GM21619 (cell line): ENCODE data around the gene ALG6.
"Not testable (repeated sequence)": the region's sequence is repeated elsewhere in the genome, so short reads cannot be mapped to it uniquely, and the experiment has no call there.

Experiments
- ATAC-seq: cut with Tn5 transposase; IDR thresholded peaks from one replicate; pipeline ENCODE4 v1.9.1; 2021; ENCODE audit not compliant: unreplicated experiment

The ALG6 gene

DNA sequence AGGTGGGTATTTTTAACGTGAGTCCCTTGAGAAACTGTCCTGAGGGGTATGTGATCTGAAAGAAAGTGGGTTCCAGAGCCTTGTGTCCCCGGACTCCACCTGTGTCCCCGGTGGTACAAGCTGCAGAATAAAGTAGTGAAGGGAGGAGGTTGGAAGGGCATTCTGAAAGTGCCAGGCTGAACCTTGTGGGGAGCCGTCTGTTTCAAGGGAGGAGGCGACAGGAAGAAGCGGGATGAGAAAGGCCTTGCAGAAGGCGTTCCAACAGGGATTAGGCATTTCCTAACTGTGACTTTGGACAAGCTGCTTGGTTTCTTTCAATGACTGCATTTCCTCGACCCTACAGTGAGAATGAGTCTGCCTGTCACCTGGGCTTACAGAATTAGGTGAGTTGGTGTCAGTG lies 39.3 kb upstream of the ALG6 start:
- ATAC-seq, result no peak

DNA sequence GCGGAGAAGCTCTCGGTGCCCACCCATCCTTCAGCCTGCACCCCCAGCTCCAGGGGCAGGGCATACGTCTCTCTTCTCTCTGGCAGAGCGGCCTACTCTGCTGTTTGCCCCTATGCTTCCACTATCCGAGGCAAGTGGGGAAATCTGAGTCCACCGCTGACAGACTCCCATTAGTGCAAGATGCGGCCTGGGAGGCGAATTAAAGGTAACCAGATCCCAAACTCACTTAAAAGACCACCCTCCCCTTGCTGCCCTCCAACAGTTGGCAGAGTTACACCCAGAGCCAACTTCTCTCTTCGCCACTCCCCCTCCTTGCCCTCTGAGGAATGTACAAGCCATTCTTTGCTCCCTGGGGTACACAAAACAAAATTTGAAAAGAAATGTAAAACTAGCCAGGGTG lies 38.6 kb upstream of the ALG6 start:
- no peak for ATAC-seq

DNA sequence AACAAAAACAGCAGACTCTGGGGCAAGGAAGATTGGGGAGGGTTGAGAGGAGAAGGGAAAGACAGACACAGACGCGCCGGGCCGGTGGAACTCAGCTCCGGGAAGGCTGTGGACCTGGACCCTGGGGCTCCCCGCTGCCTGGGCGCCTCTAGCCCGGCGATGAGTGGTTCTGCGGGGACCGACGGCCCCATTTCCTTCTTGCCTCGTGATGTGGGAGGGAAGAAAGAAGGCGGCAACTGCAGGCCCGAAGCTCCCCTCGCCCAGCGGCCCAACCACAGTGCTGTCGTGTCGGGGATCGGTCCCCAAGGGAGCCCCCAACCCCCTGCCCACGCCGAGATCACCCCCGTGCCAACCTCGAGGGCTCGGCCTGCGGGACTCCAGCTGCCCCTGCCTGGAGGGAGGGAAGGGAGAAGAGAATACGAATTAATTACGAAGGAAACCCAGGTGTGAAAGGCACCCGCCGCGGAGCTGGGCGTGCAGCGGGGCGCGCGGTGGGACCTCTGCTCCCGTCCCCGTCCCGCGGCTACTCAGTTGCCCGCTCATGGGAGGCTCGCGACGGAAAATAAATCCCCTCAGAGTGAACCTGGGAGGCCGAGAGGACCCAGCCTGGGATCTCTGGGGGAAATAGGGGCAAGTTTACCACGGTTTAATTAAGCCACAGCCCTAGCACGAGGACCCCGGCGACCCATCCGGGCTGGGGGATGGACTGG lies 37.7 kb upstream of the ALG6 start:
- ATAC-seq, result no peak

DNA sequence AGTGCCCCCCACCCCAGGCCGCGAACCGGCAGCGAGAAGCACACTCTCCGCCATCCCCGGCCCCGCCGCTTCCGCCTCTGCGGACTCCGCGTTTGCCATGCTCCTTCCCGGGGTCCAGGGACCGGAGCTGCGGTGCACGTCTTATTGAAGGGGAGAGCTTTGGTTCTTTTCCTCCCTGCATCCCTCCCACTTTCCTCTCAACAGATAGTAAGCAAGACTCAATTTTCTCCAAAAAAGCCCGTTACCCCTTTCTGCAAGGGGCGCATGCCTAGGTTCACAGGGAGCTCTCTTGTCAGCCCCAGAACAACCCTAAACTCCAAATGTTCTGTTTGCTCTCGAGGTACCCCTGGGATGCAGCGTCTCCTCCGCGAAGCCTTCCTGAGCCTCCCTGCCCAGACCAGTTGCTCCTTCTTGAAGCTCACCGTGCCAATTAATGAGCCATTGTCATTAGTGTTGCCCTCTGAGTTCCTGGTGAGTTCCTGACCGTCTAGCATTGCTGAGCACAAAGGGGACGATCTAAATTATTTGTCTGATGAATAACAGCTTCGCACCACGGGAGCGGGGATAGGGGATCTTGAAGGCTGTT lies 37.0 kb upstream of the ALG6 start:
- ATAC-seq, result no peak

DNA sequence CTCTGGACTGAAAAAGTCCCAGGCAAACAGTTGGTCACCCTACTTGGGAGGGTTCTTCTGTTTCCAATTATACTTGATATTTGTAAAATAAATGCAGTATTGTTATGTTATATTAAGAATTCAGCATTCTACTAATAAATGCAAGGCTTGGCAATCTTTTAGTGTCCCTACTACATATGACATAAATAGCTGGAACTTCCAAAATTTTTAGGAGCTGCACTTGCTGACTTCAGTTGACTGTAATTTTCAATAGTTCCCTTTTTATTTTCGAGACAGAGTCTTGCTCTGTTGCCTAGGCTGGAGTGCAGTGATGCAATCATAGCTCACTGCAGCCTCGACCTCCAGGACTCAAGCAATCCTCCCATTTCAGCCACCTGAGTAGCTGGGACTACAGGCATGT lies 25.0 kb upstream of the ALG6 start:
- no peak for ATAC-seq

DNA sequence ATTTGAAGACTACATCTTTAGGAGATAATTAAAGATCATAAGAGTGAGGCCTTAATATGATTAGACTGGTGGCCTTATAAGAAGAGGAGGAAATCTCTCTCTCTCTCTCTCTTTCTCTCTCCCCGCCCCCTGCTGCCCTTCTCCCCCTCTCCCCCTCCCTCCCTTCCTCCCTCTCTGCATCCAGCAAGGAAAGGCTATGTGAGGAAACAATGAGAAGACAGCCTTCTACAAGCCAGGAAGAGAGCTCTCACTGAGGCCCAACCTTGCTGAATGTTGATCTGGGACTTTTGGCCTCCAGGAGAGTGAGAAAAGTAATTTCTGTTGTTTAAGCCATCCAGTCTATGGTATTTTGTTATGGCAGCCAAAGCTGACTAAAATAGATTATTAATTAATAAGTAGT lies 23.5 kb upstream of the ALG6 start:
- no peak for ATAC-seq

DNA sequence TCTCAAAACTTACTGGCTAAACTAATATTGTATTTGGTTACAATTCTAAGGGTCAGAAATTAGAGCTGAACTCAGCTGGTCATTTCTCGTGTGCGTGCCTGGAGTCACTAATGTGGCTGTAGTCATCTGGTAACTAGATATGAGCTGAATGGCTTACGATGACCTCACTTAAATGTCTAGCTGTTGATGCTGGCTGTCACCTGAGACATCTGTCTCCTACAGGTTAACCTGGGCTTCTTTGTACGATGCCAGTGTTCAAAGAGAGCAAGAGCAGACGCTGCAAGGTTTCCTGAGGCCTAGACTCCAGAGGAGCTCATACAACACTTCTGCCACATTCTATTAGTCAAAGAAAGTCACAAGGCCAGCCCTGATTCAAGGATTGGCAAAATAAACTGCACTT lies 17.1 kb upstream of the ALG6 start:
- no peak for ATAC-seq

DNA sequence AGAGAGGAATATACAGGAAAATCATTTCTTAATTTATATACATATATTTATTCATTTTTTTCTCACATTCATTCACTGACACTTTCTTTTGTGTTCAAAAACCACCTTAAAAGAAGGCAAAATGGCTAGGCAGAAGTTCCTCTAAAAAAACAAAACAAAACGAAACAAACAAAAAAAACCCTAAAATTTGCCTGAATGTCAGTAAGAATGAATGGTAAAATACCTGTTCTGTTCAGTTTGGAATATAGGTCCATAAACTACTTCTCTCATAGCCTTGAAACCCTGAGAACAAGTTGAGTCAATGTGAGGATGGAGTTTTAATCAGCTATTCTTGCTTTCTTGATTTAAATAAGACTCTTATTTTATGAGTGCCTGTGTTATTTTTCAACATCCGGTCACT lies 14.7 kb upstream of the ALG6 start:
- ATAC-seq, result no peak

DNA sequence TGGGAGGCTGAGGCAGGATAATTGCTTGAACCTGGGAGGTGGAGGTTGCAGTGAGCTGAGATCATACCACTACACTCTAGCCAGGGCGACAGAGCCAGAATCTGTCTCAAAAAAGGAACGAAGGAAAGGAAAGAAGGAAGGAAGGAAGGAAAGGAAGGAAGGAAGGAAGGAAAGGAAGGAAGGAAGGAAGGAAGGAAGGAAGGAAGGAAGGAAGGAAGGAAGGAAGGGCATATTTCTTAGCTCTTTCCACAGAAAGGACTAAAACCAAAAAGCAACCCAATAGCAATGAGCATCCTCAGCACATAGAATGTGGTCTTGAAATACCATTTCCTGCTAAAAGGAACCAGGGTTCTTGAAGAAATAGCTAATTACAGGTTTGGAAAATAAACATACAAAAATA lies 11.2 kb upstream of the ALG6 start:
- ATAC-seq, result not testable (repeated sequence)

DNA sequence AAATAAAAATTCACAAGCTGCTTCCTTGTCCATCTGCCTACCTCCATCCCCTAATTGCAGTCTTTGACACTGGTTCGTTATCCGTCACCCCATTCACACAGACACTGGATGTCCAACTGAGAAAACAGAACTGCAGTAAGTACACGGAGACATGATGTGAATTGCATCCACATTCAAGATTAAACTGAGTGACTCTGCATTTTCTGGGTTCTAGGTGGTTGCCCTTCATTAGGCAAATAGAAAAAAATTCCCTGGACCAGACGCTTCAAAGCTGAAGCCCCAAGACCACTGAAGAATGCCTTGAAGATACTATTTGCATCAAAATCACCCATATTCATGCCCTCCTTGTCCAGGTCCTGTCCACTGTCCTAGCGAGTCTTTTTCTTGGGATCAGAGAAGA lies 7.9 kb upstream of the ALG6 start:
- ATAC-seq, result no peak

DNA sequence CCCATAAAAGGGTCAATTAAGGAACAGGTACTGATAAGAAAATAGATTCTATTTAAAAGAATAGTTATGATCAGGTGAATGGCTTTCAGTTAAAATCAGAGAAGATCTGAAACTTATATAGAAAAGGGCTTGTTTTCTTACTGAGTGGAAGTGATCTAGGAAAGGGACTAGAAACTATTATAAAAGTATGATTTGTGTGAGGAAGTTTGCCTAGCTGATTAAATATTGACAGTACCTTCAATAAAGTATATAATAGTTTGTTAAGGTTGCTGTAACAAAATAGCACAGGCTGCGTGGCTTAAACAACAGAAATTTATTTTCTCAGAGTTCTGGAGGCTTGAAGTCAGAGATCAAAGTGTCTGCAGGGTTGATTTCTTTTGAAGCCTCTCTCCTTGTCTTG lies 5.4 kb upstream of the ALG6 start:
- no peak for ATAC-seq

DNA sequence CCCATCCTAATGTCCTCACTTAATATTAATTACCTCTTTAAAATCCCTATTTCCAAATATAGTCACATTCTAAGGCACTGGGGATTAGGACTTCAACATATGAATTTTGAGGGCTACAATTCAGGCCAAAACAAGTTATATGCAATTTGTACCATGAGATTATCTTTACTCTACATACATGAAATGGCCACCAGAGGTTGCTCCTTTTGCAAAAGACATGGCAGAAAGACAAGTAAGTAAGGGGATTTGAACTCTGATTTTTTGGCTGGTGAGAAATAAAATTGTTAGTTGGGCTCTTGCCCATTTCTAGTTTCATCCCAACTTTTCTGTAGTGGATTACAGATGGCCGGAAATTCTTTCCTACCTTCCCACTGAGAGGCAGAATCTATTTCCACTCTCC lies 4.8 kb upstream of the ALG6 start:
- ATAC-seq, result no peak

DNA sequence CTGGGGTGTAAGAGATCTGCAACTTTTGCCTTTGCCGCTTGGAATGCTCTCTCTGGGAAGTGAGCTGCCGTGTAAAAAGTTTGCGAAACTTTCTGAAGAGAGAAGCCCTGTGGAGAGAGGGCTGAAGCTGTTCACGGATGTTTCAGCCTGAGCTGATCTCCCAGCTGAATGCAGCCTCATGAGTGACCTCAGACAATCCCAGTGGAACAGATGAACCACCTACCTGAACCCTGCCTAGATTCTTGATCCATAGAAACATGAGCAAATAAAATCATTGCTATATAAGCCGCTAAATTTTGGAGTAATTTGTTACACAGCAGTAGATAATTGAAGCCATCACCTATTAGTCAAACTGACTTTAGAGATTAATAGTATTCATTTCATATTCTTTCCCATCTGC lies 4.4 kb upstream of the ALG6 start:
- ATAC-seq, result no peak

DNA sequence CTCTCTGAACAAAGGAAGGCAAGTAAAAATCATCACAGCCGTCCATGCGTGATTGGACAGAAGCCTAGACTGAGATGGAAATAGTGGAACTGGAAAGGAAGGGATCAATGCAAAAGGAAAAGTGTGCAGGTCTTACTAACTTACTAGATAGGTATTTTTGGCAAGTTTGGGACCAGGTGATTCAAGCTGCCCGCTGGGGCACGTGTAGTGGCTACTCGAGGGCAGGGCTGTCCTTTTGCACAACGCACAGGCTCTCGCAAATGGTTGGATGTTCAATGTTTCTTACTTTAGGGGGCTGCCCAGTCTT lies 566 bp upstream of the ALG6 start:
- no peak for ATAC-seq

DNA sequence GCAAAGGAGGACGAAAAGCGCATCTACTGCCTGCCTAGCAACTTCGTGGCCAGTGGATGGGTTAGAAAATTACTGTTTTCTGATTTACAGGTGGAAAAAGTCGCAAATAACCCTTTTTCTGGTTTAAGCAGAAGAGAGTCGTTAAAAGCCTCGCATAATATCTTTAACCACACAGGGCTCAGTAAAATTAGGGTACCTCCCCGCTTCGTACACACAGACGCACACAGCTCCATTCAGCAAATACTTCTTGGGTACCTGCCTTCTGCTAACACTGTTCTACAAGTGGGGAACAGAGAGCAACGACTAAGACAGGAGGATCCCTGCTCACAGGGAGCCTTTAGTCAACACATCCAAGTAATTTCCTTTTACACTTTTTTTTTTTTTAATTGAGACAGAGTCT lies 704 bp downstream of the ALG6 start:
- ATAC-seq, result no peak

DNA sequence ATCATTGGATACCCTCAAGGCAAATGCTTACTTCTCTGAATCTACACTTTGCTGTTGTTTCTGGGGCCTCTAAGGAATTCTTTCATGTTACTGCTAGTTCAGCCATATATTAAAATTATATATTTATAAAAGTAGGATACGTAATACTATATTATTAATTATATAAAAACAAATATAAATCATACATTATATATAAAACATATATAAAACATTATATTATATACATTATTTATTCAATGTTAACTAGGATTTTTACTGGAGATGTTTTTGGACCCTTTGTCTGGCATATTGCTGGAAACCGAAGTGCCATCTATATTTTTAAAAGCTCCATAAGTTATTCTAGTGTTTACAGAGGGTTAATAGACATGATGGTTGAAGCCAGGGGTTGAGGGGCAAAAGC lies 12.2 kb downstream of the ALG6 start:
- ATAC-seq, result no peak

DNA sequence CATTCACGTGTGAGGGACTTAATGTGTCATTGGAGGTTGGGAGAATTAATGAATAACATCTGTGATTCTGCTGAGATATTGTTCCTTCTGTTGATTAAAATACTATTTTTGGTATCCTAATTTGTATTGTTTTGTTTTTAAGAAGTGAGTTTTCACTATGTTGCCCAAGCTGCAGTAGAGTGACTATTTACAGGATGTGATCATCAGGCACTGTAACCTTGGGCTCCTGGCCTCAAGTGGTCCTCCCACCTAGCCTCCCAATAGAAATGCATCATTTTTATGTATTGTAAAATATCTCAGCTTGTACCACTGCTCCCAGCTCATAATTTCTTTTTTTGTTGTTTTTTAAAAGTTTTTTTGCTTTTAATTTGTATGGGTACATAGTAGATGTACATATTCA lies 14.3 kb downstream of the ALG6 start:
- no peak for ATAC-seq

DNA sequence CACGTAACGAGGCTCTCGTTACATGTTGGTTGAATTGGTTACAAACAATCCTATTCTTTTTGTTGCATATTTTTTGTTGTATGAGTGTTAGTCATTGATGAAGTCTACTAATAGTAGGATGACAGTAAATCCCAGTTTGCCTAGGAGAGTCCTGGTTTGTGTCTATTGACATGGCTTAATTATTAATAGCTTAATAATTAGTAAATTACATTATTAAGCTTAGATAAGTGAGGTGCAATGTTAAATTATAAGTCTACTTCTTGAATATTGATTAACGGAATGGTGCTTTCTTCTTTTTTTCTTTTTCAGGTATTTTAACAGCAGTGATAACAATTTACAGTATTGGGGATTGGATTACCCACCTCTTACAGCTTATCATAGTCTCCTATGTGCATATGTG lies 34.5 kb downstream of the ALG6 start:
- ATAC-seq, result no peak

DNA sequence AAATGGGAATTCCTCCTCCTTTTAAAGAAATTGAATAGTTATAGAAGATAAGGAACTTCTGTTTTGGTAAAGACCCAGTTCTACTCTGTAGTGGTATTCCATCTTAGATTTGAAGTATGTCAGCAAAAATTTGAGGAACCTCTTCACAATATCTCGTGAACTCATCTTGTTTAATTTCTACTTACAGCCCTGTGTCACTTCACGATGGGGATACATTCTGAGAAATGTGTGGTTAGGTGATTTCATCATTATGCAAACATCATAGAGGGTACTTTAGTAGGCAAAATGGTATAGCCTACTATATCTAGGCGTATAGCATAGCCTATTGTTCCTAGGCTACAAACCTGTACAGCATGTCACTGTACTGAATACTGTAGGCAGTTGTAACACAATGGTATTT lies 36.0 kb downstream of the ALG6 start:
- no peak for ATAC-seq

DNA sequence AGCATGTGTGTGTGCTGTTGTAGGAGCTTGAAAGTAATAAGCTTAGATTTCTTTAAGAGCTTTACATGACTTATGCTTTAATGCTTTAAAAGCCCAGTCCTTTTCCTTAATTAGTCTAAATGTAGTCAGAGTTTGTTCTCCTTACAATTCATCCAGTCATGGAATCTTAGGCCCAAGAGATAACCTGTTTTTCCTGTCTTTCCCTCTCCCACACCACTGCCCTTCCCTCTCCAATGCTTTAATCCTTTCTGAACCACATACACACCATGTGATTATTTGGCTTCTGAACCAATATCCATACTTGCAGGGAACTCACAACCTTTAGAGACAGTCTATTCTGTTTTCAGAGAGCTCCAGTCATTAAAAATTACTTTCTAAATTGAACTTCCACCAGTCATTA lies 37.6 kb downstream of the ALG6 start:
- no peak for ATAC-seq

DNA sequence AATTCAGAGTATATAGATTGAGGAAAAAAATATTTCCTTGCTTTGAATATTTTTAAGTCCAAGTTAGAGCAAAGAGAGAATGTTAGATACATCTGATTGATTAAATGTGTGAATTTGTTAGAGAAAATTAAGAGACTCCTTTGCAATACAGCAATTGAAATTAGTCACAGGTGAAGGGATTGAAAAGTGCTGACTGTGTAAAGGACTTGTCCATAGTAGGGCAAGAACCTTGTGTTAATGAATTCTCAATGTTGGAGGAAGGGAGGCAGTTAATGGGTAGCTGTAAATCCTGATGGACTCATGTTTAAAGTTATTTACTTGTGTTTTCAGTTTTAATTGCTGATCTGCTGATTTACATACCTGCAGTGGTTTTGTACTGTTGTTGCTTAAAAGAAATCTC lies 38.6 kb downstream of the ALG6 start:
- ATAC-seq, result no peak

DNA sequence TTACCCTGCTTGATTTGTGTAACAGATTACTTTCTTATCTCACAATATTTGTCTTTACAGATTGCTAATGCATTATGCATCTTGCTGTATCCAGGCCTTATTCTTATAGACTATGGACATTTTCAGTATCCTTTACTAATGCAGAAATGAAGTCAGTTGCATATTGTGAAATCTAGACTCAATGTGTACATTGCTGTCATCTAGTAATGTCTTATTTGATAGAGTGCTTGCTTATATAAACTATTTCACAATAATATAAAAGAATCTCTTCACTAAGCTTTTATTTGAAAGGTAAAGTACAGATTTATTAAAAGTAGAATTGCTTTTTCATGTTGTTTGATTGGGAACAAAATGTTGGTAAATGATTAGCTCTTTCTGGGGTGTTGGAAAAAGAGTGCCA lies 39.6 kb downstream of the ALG6 start:
- no peak for ATAC-seq

DNA sequence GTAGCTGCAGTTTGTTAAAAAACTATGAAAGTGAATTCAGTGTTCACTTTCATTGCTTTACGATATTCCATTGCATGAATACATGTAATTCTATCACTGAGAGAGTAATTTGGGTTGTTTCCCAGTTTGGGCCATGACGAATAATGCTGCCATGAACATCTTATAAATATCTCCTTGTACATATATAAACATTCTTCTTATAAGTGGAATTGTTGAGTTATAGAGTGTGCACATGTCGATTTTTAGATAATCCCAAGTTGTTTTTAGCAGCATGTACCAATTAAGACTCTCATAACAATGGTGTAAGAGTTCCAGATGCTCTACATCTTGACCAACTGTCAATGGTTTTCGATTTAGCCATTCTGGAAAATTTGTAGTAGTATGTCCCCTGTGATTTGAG lies 40.9 kb downstream of the ALG6 start:
- ATAC-seq, result no peak

DNA sequence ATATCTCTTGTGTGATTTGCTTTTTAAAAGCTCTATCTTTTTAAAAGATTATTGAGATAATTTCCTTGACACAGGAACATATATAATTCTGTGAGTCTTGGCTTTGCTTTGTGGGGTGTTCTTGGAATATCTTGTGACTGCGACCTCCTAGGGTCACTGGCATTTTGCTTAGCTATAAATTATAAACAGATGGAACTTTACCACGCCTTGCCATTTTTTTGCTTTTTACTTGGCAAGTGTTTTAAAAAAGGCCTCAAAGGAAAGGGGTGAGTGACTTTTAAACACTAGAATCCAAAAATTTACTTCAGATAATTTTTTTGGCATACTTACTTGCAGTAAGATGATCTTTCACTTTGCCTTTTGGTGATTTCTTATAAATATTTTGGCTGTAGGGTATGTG lies 43.6 kb downstream of the ALG6 start:
- ATAC-seq, result no peak
